K562 (cell line): ENCODE results near the gene MICAL2. TPM values are rescaled to one million over a fixed set of nuclear protein-coding genes. Genes with fewer than 3 reads are reported as not detected.
A peak's percentile ranks its signal among the peaks of the same experiment; 100 is the strongest.

Experiments used
- NR2C2 ChIP-seq, 2 experiments: fragments of 200-800 bp in 1 of 2; sonication (Bioruptor generic) in 1 of 2; sonication (generic) in 1 of 2; formaldehyde crosslinking in 1 of 2; IDR thresholded peaks; 2 replicates each; pipeline versions ENCODE4 v1.6.1 to v1.8.0; 2016 to 2022; ENCODE audit warnings: mild to moderate bottlenecking in 1 of 2, missing compliant biosample characterization in 1 of 2, missing genetic modification characterization in 1 of 2, missing genetic modification reagents in 1 of 2
- RAD51 ChIP-seq: fragments of 450-650 bp; IDR thresholded peaks from 2 replicates; pipeline ENCODE4 v1.7.1; 2016; ENCODE audit warnings: low read depth, mild to moderate bottlenecking, borderline replicate concordance
- RBBP5 ChIP-seq: fragments of 200-600 bp; sonication (generic); IDR thresholded peaks from 2 replicates; pipeline ENCODE4 v1.6.1; 2012; ENCODE audit warnings: borderline replicate concordance, mild to moderate bottlenecking, low read length, control low read depth, inconsistent platforms; ENCODE audit not compliant: insufficient read depth, poor library complexity, severe bottlenecking
- SAP30 ChIP-seq: fragments of 200-600 bp; sonication (generic); IDR thresholded peaks from 2 replicates; pipeline ENCODE4 v1.6.1; 2012; ENCODE audit warnings: borderline replicate concordance, low read depth, mild to moderate bottlenecking, moderate library complexity, low read length, control low read depth, inconsistent platforms; ENCODE audit not compliant: insufficient read depth, poor library complexity, severe bottlenecking
- SETDB1 ChIP-seq: IDR thresholded peaks from one replicate; pipeline ENCODE4 v1.6.1; 2012; ENCODE audit warnings: low read length, control low read depth, inconsistent platforms
- WHSC1 ChIP-seq: IDR thresholded peaks from one replicate; pipeline ENCODE4 v1.6.1; 2012; ENCODE audit warnings: low read length, control low read depth, inconsistent platforms
- polyA plus RNA-seq, 8 experiments: library from polyadenylated mRNA; depleted of rRNA in 4 of 8; stranded (reverse) in 5 of 8; unstranded in 3 of 8; fragments of >200 nt; fragmentation: Nextera tagmentation in 2 of 8; fragmentation: Illumina TruSeq in 1 of 8; extraction: Ambion mirVana in 2 of 8; extraction: Trizol in 1 of 8; gene quantifications; 2 replicates each; pipeline versions ENCODE4 v1.2.1 to v1.2.3, GENCODE V29; 2011 to 2014; ENCODE audit warnings: inconsistent platforms in 1 of 8, missing spikeins in 1 of 8
- total RNA-seq, 7 experiments: library from RNA; depleted of rRNA in 6 of 7; stranded (reverse); fragments of >200 nt in 6 of 7; fragmentation: Illumina TruSeq in 2 of 7; extraction: Trizol in 2 of 7; gene quantifications; 2 replicates each; pipeline versions ENCODE4 v1.2.1 to v1.2.3, GENCODE V29; 2011 to 2021; ENCODE audit warnings: low replicate concordance in 1 of 7
- TF ChIP-seq, protein P1 (sequence below): sonication (generic); formaldehyde crosslinking; IDR thresholded peaks from 2 replicates; pipeline ENCODE4 v1.8.1; 2023; ENCODE audit warnings: missing genetic modification reagents, mild to moderate bottlenecking, borderline replicate concordance
- TF ChIP-seq, protein P2 (sequence below): fragments of 250-450 bp; sonication (Bioruptor Pico); IDR thresholded peaks from 2 replicates; pipeline ENCODE4 v1.5.0; 2021
- TF ChIP-seq, protein P3 (sequence below): fragments of 250-450 bp; sonication (Bioruptor Pico); IDR thresholded peaks from 2 replicates; pipeline ENCODE4 v1.5.0; 2020; ENCODE audit warnings: mild to moderate bottlenecking, borderline replicate concordance
- TF ChIP-seq, protein P4 (sequence below): fragments of 450-650 bp; conservative IDR thresholded peaks from 2 replicates; pipeline ENCODE4 v1.6.1; 2016; ENCODE audit warnings: missing genetic modification characterization, low read depth, mild to moderate bottlenecking, missing compliant biosample characterization, moderate library complexity
- TF ChIP-seq, protein P5 (sequence below): fragments of 250-450 bp; sonication (Bioruptor Pico); IDR thresholded peaks from 2 replicates; pipeline ENCODE4 v1.5.0; 2022; ENCODE audit warnings: mild to moderate bottlenecking
- TF ChIP-seq, protein P6 (sequence below), 2 experiments: fragments of 450-650 bp; conservative IDR thresholded peaks; 2 replicates each; pipeline ENCODE4 v1.6.1; 2017; ENCODE audit warnings: mild to moderate bottlenecking in 2 of 2, moderate library complexity in 2 of 2

Gene MICAL2
- total and polyA plus RNA-seq, 9 of the 15 experiments (the other 6 are each of a cell fraction or from before 2014, with no cell fraction given): 4.7 to 64.2 (median 33.6) TPM

DNA sequence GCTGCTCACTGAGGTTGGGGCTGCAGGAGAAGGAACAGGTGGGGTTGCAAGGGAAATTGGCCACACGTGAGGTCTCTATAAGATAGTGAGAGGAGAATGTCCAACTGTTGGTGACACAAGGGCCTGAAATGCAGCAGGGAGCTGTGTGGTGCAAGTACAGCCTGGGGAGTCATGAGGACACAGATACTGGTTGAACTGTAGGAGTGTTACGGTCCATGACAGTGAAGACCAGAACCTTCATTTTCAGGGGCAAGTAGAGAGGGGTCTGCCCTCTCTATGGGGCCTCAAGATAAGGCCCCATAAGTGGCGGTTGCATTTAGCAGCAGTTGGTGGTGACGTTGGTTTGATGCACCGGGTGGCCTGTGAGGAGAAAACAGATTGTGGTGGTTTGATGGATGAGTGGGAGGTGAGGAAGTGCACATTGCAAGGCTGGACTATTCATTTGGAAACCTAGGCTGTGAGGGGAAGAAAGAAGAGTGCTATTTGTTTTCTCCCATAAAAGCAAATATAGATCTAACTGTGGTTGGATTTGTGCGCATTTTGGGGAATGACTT lies 39.4 kb downstream of the MICAL2 start (continued):
- TF ChIP-seq, protein P1, sequence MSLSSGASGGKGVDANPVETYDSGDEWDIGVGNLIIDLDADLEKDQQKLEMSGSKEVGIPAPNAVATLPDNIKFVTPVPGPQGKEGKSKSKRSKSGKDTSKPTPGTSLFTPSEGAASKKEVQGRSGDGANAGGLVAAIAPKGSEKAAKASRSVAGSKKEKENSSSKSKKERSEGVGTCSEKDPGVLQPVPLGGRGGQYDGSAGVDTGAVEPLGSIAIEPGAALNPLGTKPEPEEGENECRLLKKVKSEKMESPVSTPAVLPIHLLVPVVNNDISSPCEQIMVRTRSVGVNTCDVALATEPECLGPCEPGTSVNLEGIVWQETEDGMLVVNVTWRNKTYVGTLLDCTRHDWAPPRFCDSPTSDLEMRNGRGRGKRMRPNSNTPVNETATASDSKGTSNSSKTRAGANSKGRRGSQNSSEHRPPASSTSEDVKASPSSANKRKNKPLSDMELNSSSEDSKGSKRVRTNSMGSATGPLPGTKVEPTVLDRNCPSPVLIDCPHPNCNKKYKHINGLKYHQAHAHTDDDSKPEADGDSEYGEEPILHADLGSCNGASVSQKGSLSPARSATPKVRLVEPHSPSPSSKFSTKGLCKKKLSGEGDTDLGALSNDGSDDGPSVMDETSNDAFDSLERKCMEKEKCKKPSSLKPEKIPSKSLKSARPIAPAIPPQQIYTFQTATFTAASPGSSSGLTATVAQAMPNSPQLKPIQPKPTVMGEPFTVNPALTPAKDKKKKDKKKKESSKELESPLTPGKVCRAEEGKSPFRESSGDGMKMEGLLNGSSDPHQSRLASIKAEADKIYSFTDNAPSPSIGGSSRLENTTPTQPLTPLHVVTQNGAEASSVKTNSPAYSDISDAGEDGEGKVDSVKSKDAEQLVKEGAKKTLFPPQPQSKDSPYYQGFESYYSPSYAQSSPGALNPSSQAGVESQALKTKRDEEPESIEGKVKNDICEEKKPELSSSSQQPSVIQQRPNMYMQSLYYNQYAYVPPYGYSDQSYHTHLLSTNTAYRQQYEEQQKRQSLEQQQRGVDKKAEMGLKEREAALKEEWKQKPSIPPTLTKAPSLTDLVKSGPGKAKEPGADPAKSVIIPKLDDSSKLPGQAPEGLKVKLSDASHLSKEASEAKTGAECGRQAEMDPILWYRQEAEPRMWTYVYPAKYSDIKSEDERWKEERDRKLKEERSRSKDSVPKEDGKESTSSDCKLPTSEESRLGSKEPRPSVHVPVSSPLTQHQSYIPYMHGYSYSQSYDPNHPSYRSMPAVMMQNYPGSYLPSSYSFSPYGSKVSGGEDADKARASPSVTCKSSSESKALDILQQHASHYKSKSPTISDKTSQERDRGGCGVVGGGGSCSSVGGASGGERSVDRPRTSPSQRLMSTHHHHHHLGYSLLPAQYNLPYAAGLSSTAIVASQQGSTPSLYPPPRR (CRISPR knock-in tag): peak; percentile 76; the same call in 1 of the 2 replicates
- TF ChIP-seq, protein P2, sequence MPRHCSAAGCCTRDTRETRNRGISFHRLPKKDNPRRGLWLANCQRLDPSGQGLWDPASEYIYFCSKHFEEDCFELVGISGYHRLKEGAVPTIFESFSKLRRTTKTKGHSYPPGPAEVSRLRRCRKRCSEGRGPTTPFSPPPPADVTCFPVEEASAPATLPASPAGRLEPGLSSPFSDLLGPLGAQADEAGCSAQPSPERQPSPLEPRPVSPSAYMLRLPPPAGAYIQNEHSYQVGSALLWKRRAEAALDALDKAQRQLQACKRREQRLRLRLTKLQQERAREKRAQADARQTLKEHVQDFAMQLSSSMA (CRISPR knock-in tag): no peak
- TF ChIP-seq RAD51 (no peak), NR2C2 (CRISPR knock-in tag; IDR thresholded peaks at IDR 0.05) (0 out of 2 replicates have a peak, but pooled peaks have one; percentile 33), NR2C2 (tag; IDR thresholded peaks at IDR 0.05) (no peak), SETDB1 (no peak), WHSC1 (no peak), RBBP5 (no peak), SAP30 (no peak)
- TF ChIP-seq, protein P3, sequence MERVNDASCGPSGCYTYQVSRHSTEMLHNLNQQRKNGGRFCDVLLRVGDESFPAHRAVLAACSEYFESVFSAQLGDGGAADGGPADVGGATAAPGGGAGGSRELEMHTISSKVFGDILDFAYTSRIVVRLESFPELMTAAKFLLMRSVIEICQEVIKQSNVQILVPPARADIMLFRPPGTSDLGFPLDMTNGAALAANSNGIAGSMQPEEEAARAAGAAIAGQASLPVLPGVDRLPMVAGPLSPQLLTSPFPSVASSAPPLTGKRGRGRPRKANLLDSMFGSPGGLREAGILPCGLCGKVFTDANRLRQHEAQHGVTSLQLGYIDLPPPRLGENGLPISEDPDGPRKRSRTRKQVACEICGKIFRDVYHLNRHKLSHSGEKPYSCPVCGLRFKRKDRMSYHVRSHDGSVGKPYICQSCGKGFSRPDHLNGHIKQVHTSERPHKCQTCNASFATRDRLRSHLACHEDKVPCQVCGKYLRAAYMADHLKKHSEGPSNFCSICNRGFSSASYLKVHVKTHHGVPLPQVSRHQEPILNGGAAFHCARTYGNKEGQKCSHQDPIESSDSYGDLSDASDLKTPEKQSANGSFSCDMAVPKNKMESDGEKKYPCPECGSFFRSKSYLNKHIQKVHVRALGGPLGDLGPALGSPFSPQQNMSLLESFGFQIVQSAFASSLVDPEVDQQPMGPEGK (CRISPR knock-in tag): no peak
- TF ChIP-seq, protein P4, sequence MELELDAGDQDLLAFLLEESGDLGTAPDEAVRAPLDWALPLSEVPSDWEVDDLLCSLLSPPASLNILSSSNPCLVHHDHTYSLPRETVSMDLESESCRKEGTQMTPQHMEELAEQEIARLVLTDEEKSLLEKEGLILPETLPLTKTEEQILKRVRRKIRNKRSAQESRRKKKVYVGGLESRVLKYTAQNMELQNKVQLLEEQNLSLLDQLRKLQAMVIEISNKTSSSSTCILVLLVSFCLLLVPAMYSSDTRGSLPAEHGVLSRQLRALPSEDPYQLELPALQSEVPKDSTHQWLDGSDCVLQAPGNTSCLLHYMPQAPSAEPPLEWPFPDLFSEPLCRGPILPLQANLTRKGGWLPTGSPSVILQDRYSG (tag): peak; percentile 49; the same call in 1 of the 2 replicates
- TF ChIP-seq, protein P5, sequence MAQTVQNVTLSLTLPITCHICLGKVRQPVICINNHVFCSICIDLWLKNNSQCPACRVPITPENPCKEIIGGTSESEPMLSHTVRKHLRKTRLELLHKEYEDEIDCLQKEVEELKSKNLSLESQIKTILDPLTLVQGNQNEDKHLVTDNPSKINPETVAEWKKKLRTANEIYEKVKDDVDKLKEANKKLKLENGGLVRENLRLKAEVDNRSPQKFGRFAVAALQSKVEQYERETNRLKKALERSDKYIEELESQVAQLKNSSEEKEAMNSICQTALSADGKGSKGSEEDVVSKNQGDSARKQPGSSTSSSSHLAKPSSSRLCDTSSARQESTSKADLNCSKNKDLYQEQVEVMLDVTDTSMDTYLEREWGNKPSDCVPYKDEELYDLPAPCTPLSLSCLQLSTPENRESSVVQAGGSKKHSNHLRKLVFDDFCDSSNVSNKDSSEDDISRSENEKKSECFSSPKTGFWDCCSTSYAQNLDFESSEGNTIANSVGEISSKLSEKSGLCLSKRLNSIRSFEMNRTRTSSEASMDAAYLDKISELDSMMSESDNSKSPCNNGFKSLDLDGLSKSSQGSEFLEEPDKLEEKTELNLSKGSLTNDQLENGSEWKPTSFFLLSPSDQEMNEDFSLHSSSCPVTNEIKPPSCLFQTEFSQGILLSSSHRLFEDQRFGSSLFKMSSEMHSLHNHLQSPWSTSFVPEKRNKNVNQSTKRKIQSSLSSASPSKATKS (CRISPR knock-in tag): no peak
- TF ChIP-seq, protein P6, sequence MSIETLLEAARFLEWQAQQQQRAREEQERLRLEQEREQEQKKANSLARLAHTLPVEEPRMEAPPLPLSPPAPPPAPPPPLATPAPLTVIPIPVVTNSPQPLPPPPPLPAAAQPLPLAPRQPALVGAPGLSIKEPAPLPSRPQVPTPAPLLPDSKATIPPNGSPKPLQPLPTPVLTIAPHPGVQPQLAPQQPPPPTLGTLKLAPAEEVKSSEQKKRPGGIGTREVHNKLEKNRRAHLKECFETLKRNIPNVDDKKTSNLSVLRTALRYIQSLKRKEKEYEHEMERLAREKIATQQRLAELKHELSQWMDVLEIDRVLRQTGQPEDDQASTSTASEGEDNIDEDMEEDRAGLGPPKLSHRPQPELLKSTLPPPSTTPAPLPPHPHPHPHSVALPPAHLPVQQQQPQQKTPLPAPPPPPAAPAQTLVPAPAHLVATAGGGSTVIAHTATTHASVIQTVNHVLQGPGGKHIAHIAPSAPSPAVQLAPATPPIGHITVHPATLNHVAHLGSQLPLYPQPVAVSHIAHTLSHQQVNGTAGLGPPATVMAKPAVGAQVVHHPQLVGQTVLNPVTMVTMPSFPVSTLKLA (conservative IDR thresholded peaks at IDR 0.05): peak in 1 of 2 experiments; percentile 48; a peak in 1 of 4 replicates
